H1 (cell line): ENCODE measurements around the gene MIDN. TPM values are rescaled to one million over a fixed set of nuclear protein-coding genes. Genes with fewer than 3 reads are reported as not detected.
"Not testable (repeated sequence)": the region's sequence is repeated elsewhere in the genome, so short reads cannot be mapped to it uniquely, and the experiment has no call there.

ENCODE experiments used
- CTCF ChIA-PET: fragments of 300-600 bp; sonication (Branson Sonifier 250); formaldehyde crosslinking; loops from one replicate; lab custom pipeline; 2021; ENCODE audit not compliant: partially characterized antibody; lab: Charles Lee
- POLR2A ChIA-PET: fragments of 300-600 bp; sonication (Branson Sonifier 250); formaldehyde crosslinking; loops from one replicate; lab custom pipeline; 2021; ENCODE audit warnings: inconsistent platforms; ENCODE audit not compliant: partially characterized antibody; lab: Charles Lee
- DNase-seq, 2 experiments: peaks; one replicate each; pipeline versions ENCODE4 v3.0.0 to v3.0.0-alpha.2; 2010 to 2022; ENCODE audit warnings: low spot score in 2 of 2, low read depth in 1 of 2, mixed read lengths in 1 of 2
- FAIRE-seq: peaks from 2 replicates; lab custom pipeline; 2011; peaks lifted over from hg19 to GRCh38; lab: Jason Lieb, UNC
- H2AFZ ChIP-seq: 2 replicates; pipeline ENCODE4 v1.8.1; 2012; ENCODE audit warnings: low read length, inconsistent platforms
- H2AK5ac ChIP-seq: 2 replicates; pipeline ENCODE4 v1.6.1; 2013; ENCODE audit warnings: low read depth, low read length
- H2BK120ac ChIP-seq: replicated peaks from 2 replicates; pipeline ENCODE3; 2013; ENCODE audit warnings: low read depth, low read length, inconsistent platforms
- H2BK12ac ChIP-seq: 2 replicates; pipeline ENCODE4 v1.6.1; 2013; ENCODE audit warnings: low read depth, low read length
- H2BK15ac ChIP-seq: 2 replicates; pipeline ENCODE4 v1.6.1; 2013; ENCODE audit warnings: low read length
- H2BK20ac ChIP-seq: 2 replicates; pipeline ENCODE4 v1.6.1; 2013; ENCODE audit warnings: low read length
- H2BK5ac ChIP-seq: 2 replicates; pipeline ENCODE4 v1.6.1; 2013; ENCODE audit warnings: low read depth, low read length
- H3K14ac ChIP-seq: 2 replicates; pipeline ENCODE4 v1.6.1; 2013; ENCODE audit warnings: inconsistent platforms; ENCODE audit not compliant: insufficient read length
- H3K18ac ChIP-seq: 2 replicates; pipeline ENCODE4 v1.6.1; 2013; ENCODE audit warnings: low read length; ENCODE audit errors: extremely low read depth
- H3K23ac ChIP-seq: 2 replicates; pipeline ENCODE4 v1.6.1; 2013; ENCODE audit warnings: inconsistent platforms; ENCODE audit not compliant: insufficient read length
- H3K23me2 ChIP-seq: 2 replicates; pipeline ENCODE4 v1.6.1; 2013; ENCODE audit warnings: low read depth, low read length
- H3K27ac ChIP-seq: 2 replicates; pipeline ENCODE4 v1.6.1; 2011; ENCODE audit warnings: low read depth, low read length, inconsistent platforms
- H3K27me3 ChIP-seq, 4 experiments: replicated peaks in 1 of 4; 1 replicate in 1 of 4; 2 replicates in 3 of 4; pipeline versions ENCODE4 v1.6.1 to v1.8.1; 2011 to 2013; ENCODE audit warnings: low read length in 3 of 4, mild to moderate bottlenecking in 3 of 4, inconsistent platforms in 2 of 4, mixed read lengths in 2 of 4, moderate library complexity in 1 of 4; ENCODE audit not compliant: control insufficient read depth in 3 of 4, insufficient read depth in 3 of 4; ENCODE audit errors: extremely low read depth in 1 of 4
- H3K36me3 ChIP-seq, 4 experiments: 2 replicates each; pipeline versions ENCODE4 v1.6.1 to v1.8.1; 2011 to 2013; ENCODE audit warnings: mild to moderate bottlenecking in 4 of 4, low read length in 3 of 4, moderate library complexity in 2 of 4, control low read depth in 1 of 4, inconsistent platforms in 1 of 4; ENCODE audit not compliant: insufficient read depth in 4 of 4, control insufficient read depth in 2 of 4
- H3K4ac ChIP-seq: replicated peaks from 2 replicates; pipeline ENCODE3; 2013; ENCODE audit warnings: low read length, low read depth, mixed read lengths, inconsistent platforms; ENCODE audit not compliant: insufficient read length
- H3K4me1 ChIP-seq, 4 experiments: replicated peaks in 1 of 4; 1 replicate in 1 of 4; 2 replicates in 3 of 4; pipeline versions ENCODE4 v1.6.1 to v1.8.1; 2011 to 2013; ENCODE audit warnings: low read length in 3 of 4, inconsistent platforms in 2 of 4, mixed read lengths in 1 of 4; ENCODE audit not compliant: insufficient read depth in 4 of 4, control insufficient read depth in 3 of 4
- H3K4me2 ChIP-seq, 2 experiments: 2 replicates each; pipeline versions ENCODE4 v1.6.1 to v1.8.1; 2011 to 2013; ENCODE audit warnings: low read depth in 2 of 2, low read length in 2 of 2, control low read depth in 1 of 2, inconsistent platforms in 1 of 2, mild to moderate bottlenecking in 1 of 2; ENCODE audit not compliant: insufficient read depth in 1 of 2
- H3K4me3 ChIP-seq, 4 experiments: fragments of 200-600, 300-600 bp in 1 of 4; sonication (generic), shearing (Covaris generic), sonication (Bioruptor Twin) in 1 of 4; 2 replicates each; pipeline versions ENCODE4 v1.5.1 to v1.8.1; 2011 to 2016; ENCODE audit warnings: low read length in 4 of 4, low read depth in 3 of 4, control low read depth in 2 of 4, inconsistent platforms in 2 of 4, mild to moderate bottlenecking in 2 of 4, mixed read lengths in 1 of 4, moderate library complexity in 1 of 4; ENCODE audit not compliant: insufficient read depth in 2 of 4; ENCODE audit errors: extremely low read depth in 1 of 4
- H3K56ac ChIP-seq: replicated peaks from 2 replicates; pipeline ENCODE3; 2013; ENCODE audit warnings: low read depth, mild to moderate bottlenecking, mixed read lengths, low read length, inconsistent platforms; ENCODE audit not compliant: insufficient read length
- H3K79me1 ChIP-seq: 2 replicates; pipeline ENCODE4 v1.6.1; 2013; ENCODE audit warnings: low read depth, low read length, control low read depth
- H3K79me2 ChIP-seq, 2 experiments: 2 replicates each; pipeline versions ENCODE4 v1.6.1 to v1.8.1; 2012 to 2013; ENCODE audit warnings: low read length in 2 of 2, mild to moderate bottlenecking in 2 of 2, inconsistent platforms in 1 of 2; ENCODE audit not compliant: insufficient read depth in 2 of 2, control insufficient read depth in 1 of 2
- H3K9ac ChIP-seq, 4 experiments: replicated peaks in 1 of 4; 1 replicate in 1 of 4; 2 replicates in 3 of 4; pipeline versions ENCODE4 v1.6.1 to v1.8.1; 2011 to 2013; ENCODE audit warnings: low read depth in 3 of 4, low read length in 3 of 4, control low read depth in 2 of 4, mild to moderate bottlenecking in 2 of 4, moderate library complexity in 2 of 4, inconsistent platforms in 1 of 4; ENCODE audit errors: extremely low read depth in 1 of 4
- H3K9me3 ChIP-seq, 2 experiments: 2 replicates each; pipeline versions ENCODE4 v1.6.1 to v1.8.1; 2012 to 2013; ENCODE audit warnings: mild to moderate bottlenecking in 2 of 2, moderate library complexity in 2 of 2, control low read depth in 1 of 2, inconsistent platforms in 1 of 2, low read depth in 1 of 2, low read length in 1 of 2, mixed read lengths in 1 of 2; ENCODE audit not compliant: insufficient read depth in 2 of 2
- H4K20me1 ChIP-seq, 2 experiments: replicated peaks in 1 of 2; 2 replicates each; pipeline versions ENCODE3 to v1.8.1; 2011 to 2013; ENCODE audit warnings: inconsistent platforms in 2 of 2, low read length in 2 of 2, mild to moderate bottlenecking in 1 of 2; ENCODE audit not compliant: insufficient read depth in 2 of 2, control insufficient read depth in 1 of 2
- H4K5ac ChIP-seq: 2 replicates; pipeline ENCODE4 v1.6.1; 2013; ENCODE audit warnings: low read length, low read depth, mixed read lengths, inconsistent platforms; ENCODE audit not compliant: insufficient read length
- H4K8ac ChIP-seq: 2 replicates; pipeline ENCODE4 v1.8.0; 2013; ENCODE audit warnings: mild to moderate bottlenecking, moderate library complexity, low read length, inconsistent platforms; ENCODE audit not compliant: insufficient read depth; ENCODE audit errors: extremely low read depth
- H4K91ac ChIP-seq: replicated peaks from 2 replicates; pipeline ENCODE3; 2013; ENCODE audit warnings: low read length, mixed read lengths, inconsistent platforms; ENCODE audit not compliant: insufficient read length
- WGBS, 2 experiments: shearing (Covaris generic) in 1 of 2; methylation state at CpG; one replicate each; pipeline versions ENCODE4 v1.1.6 to v1.1.7; 2013 to 2015; ENCODE audit warnings: low lambda C conversion rate in 2 of 2, mixed read lengths in 2 of 2, inconsistent platforms in 1 of 2, low coverage in 1 of 2, missing lambda C conversion rate in 1 of 2; ENCODE audit not compliant: insufficient replicate concordance in 2 of 2, insufficient coverage in 1 of 2, insufficient read length in 1 of 2; ENCODE audit errors: extremely low coverage in 1 of 2, missing lambda C conversion rate in 1 of 2; 5-methylcytosine and 5-hydroxymethylcytosine counted together
- polyA plus RNA-seq, 7 experiments: library from polyadenylated mRNA; depleted of rRNA in 3 of 7; stranded (reverse) in 5 of 7; unstranded in 2 of 7; fragments of >200 nt in 5 of 7; fragments of 200-250 nt in 2 of 7; gene quantifications; 1 replicate in 5 of 7; 2 replicates in 1 of 7; 4 replicates in 1 of 7; pipeline versions ENCODE4 v1.2.1 to v1.2.3, GENCODE V29; 2011 to 2013; ENCODE audit warnings: missing spikeins in 2 of 7, mixed read lengths in 2 of 7
- total RNA-seq: library from RNA; stranded (reverse); fragmentation: NEBNext Ultra II Directional; extraction: Animal tissue kit (Norgen Biotek cat#: 25700); gene quantifications from 2 replicates; pipeline ENCODE4 v1.2.1, GENCODE V29; 2021

MIDN gene
- total and polyA plus RNA-seq, 2 of the 8 experiments (the other 6 are each of a cell fraction or from before 2014, with no cell fraction given), result 39.8 to 159 TPM

GRCh38 chr19:1208830-1209229 is 39.6 kb upstream of the MIDN start:
- H3K9ac ChIP-seq, FAIRE-seq: not testable (repeated sequence)
- CTCF ChIA-PET, result interaction anchor here (1.4 to 6.6 kb wide), 2 partner anchors 13 to 35 kb away, joined by 6 to 56 read pairs; no protein-coding TSS in a partner anchor

More at GRCh38 chr19:1208830-1209229, 39.6 kb upstream of the MIDN start:
- WGBS, 2 experiments, result 97% methylated on average over 10 of the region's 10 CpGs; no CpG with 5 or more reads in 1 of the 2 experiments
- H3K56ac ChIP-seq, H4K5ac ChIP-seq, H4K91ac ChIP-seq, H3K9me3 ChIP-seq, H3K27me3 ChIP-seq, H2BK20ac ChIP-seq, H2BK12ac ChIP-seq, H2BK5ac ChIP-seq, H3K4me3 ChIP-seq, H2BK15ac ChIP-seq, H3K23ac ChIP-seq, H3K4ac ChIP-seq, DNase-seq, H3K4me2 ChIP-seq, H3K36me3 ChIP-seq, H3K18ac ChIP-seq, H3K14ac ChIP-seq, H2AFZ ChIP-seq, H3K27ac ChIP-seq, H2BK120ac ChIP-seq, H2AK5ac ChIP-seq: not testable (repeated sequence)
- peak overlapping the region; percentile 65; the same call in 1 of the 2 replicates for H4K8ac ChIP-seq
- peaks cover 0 to 23% (median 18%) of the 10 kb centered on the region in 4 experiments; a peak in 6 of 7 replicates for H3K4me1 ChIP-seq
- peaks cover 21% of the 10 kb centered on the region for H3K79me1 ChIP-seq
- POLR2A ChIA-PET, result interaction anchor here (1.2 kb wide), 1 partner anchor 57 kb away, joined by 3 read pairs; no protein-coding TSS in a partner anchor
- H3K79me2 ChIP-seq, result peaks cover 19 to 75% of the 10 kb centered on the region in 2 experiments; a peak in 3 of 4 replicates
- H4K20me1 ChIP-seq, result peaks cover 15 to 28% of the 10 kb centered on the region in 2 experiments
- H3K23me2 ChIP-seq, result peaks cover 14% of the 10 kb centered on the region
